DND-41 (cell line): Measurements from ENCODE around the gene KRT80.

Source experiments
- CTCF ChIP-seq: IDR thresholded peaks from 2 replicates; pipeline ENCODE4 v1.5.1; 2012; ENCODE audit warnings: borderline replicate concordance, low read length, moderate library complexity, mild to moderate bottlenecking; ENCODE audit not compliant: poor library complexity, severe bottlenecking; ENCODE audit errors: extremely low read depth
- EZH2 ChIP-seq: IDR thresholded peaks from 3 replicates; pipeline ENCODE4 v1.6.1; 2012; ENCODE audit warnings: borderline replicate concordance, low read depth, mild to moderate bottlenecking, moderate library complexity, low read length, inconsistent platforms; ENCODE audit not compliant: severe bottlenecking

GRCh38 chr12:52231305-52232202 is 39.7 kb upstream of the KRT80 start:
- TF ChIP-seq CTCF (no peak), EZH2 (no peak)
